Activated CD8-positive, alpha-beta T cell treated with anti-CD3 and anti-CD28 coated beads for 36 hours (primary cell): ENCODE measurements around the gene ZSWIM1. TPM values are rescaled to one million over a fixed set of nuclear protein-coding genes. Genes with fewer than 3 reads are reported as not detected.
A peak's percentile ranks its signal among the peaks of the same experiment; 100 is the strongest.

ENCODE experiments used
- ATAC-seq: fragments of 200-7000 bp; cut with Tn5 transposase; one replicate; pipeline ENCODE4 v1.10.0; 2021; ENCODE audit warnings: mild to moderate bottlenecking, moderate library complexity
- CTCF ChIA-PET: fragments of 350-600 bp; sonication (Branson Sonifier 250); formaldehyde crosslinking; loops from one replicate; lab custom pipeline; 2021; ENCODE audit warnings: antibody characterized with exemption; lab: Charles Lee
- POLR2A ChIA-PET: fragments of 350-600 bp; sonication (Branson Sonifier 250); formaldehyde crosslinking; loops from one replicate; lab custom pipeline; 2021; ENCODE audit warnings: antibody characterized with exemption; lab: Charles Lee
- DNase-seq: peaks from one replicate; pipeline ENCODE4 v3.0.0-alpha.2; 2020
- H3K27ac Mint-ChIP-seq: one replicate; pipeline ENCODE4 v1.8.0; 2021; ENCODE audit warnings: mild to moderate bottlenecking, mixed read lengths
- H3K27me3 Mint-ChIP-seq: one replicate; pipeline ENCODE4 v1.8.0; 2021; ENCODE audit warnings: mixed read lengths
- H3K36me3 Mint-ChIP-seq: one replicate; pipeline ENCODE4 v1.8.0; 2021; ENCODE audit warnings: low read depth, mixed read lengths
- H3K4me1 Mint-ChIP-seq: one replicate; pipeline ENCODE4 v1.8.0; 2021; ENCODE audit warnings: low read depth, mixed read lengths
- H3K4me3 Mint-ChIP-seq: one replicate; pipeline ENCODE4 v1.8.0; 2021; ENCODE audit warnings: mild to moderate bottlenecking, moderate library complexity, mixed read lengths
- H3K9me3 Mint-ChIP-seq: one replicate; pipeline ENCODE4 v1.8.0; 2021; ENCODE audit warnings: mixed read lengths
- CTCF ChIP-seq: fragments of 200-600 bp; IDR thresholded peaks from one replicate; pipeline ENCODE4 v1.8.0; 2022; ENCODE audit warnings: antibody characterized with exemption, mild to moderate bottlenecking
- intact Hi-C: fragments of 100-400 bp; cut with micrococcal nuclease; formaldehyde crosslinking; loops from one replicate; pipeline ENCODE4 v1.10.0; 2022
- total RNA-seq, 2 experiments: library from RNA; stranded (reverse); gene quantifications; one replicate each; pipeline ENCODE4 v1.2.3, GENCODE V29; 2021

ZSWIM1 gene
- total RNA-seq, 2 experiments from 2014 or later = 8.2 to 9.1 TPM

- DNase-seq (no peak), ATAC-seq (no peak)
- TF ChIP-seq CTCF = no peak
- CTCF ChIA-PET = interaction anchor here (1.1 kb wide), 1 partner anchor 46 kb away, joined by 4 read pairs; no protein-coding TSS in a partner anchor
- intact Hi-C loops = no loop called here
- POLR2A ChIA-PET = no interaction called here
- H3K4me3 Mint-ChIP-seq = no peak overlapping the region
- H3K9me3 Mint-ChIP-seq = no peaks in the 10 kb centered on the region
- peaks cover 4% of the 10 kb centered on the region for H3K4me1 Mint-ChIP-seq
- no peak overlapping the region for H3K27ac Mint-ChIP-seq
- no peaks in the 10 kb centered on the region for H3K27me3 Mint-ChIP-seq
- H3K36me3 Mint-ChIP-seq = peaks cover 15% of the 10 kb centered on the region
Observed at GRCh38 chr20:45845452-45845851, 35.6 kb upstream of the ZSWIM1 start.

GRCh38 chr20:45848421-45848820 lies 32.6 kb upstream of the ZSWIM1 start:
- Mint-ChIP-seq H3K9me3 (no peaks in the 10 kb centered on the region), H3K36me3 (peaks cover 20% of the 10 kb centered on the region), H3K27ac (no peak overlapping the region), H3K4me3 (no peak overlapping the region), H3K27me3 (no peaks in the 10 kb centered on the region), H3K4me1 (peaks cover 4% of the 10 kb centered on the region)
- ATAC-seq (no peak), DNase-seq (no peak)
- intact Hi-C loops = no loop called here
- POLR2A ChIA-PET = interaction anchor here (2.2 kb wide), 1 partner anchor 9 kb away, joined by 6 read pairs; the partner anchor contains the start of genes ACOT8 and ZSWIM3
- TF ChIP-seq CTCF = no peak
- CTCF ChIA-PET = interaction anchor here (0.9 to 1.0 kb wide), 2 partner anchors 14 to 16 kb away, joined by 3 to 5 read pairs; no protein-coding TSS in a partner anchor

- intact Hi-C loops = no loop called here
- Mint-ChIP-seq H3K9me3 (no peaks in the 10 kb centered on the region), H3K4me3 (no peak overlapping the region), H3K4me1 (peaks cover 9% of the 10 kb centered on the region), H3K27ac (peak overlapping the region; percentile 11), H3K27me3 (no peaks in the 10 kb centered on the region), H3K36me3 (peaks cover 21% of the 10 kb centered on the region)
- POLR2A ChIA-PET = interaction anchor here (1.3 to 2.2 kb wide), 2 partner anchors 9 to 122 kb away, joined by 3 to 6 read pairs; partner anchors contain the start of genes ACOT8 and ZSWIM3
- CTCF ChIA-PET = no interaction called here
- TF ChIP-seq CTCF = no peak
- DNase-seq (no peak), ATAC-seq (no peak)
Observed at GRCh38 chr20:45848969-45849582, 32.0 kb upstream of the ZSWIM1 start.

- ATAC-seq (no peak), DNase-seq (no peak)
- Mint-ChIP-seq H3K36me3 (peaks cover 17% of the 10 kb centered on the region), H3K4me1 (peaks cover 19% of the 10 kb centered on the region), H3K27ac (no peak overlapping the region), H3K27me3 (no peaks in the 10 kb centered on the region), H3K4me3 (no peak overlapping the region), H3K9me3 (no peaks in the 10 kb centered on the region)
- no peak for TF ChIP-seq CTCF
- intact Hi-C loops = no loop called here
- ChIA-PET CTCF (no interaction called here), POLR2A (interaction anchor here (1.3 kb wide), 1 partner anchor 121 kb away, joined by 3 read pairs; no protein-coding TSS in a partner anchor)
Observed at GRCh38 chr20:45850238-45850637, 30.8 kb upstream of the ZSWIM1 start.

- H3K36me3 Mint-ChIP-seq = peaks cover 17% of the 10 kb centered on the region
- intact Hi-C loops = no loop called here
- no peak for TF ChIP-seq CTCF
Observed at GRCh38 chr20:45850926-45851325, 30.1 kb upstream of the ZSWIM1 start.

More at GRCh38 chr20:45850926-45851325, 30.1 kb upstream of the ZSWIM1 start:
- peaks cover 24% of the 10 kb centered on the region for H3K4me1 Mint-ChIP-seq
- ATAC-seq (no peak), DNase-seq (no peak)
- CTCF ChIA-PET = no interaction called here
- H3K27me3 Mint-ChIP-seq = no peaks in the 10 kb centered on the region
- POLR2A ChIA-PET = no interaction called here
- no peak overlapping the region for H3K4me3 Mint-ChIP-seq
- no peaks in the 10 kb centered on the region for H3K9me3 Mint-ChIP-seq
- H3K27ac Mint-ChIP-seq = no peak overlapping the region
